ENCODE measurements around the gene PAPOLG. TPM values are rescaled to one million over a fixed set of nuclear protein-coding genes. Genes with fewer than 3 reads are reported as not detected.

The PAPOLG gene
- polyA plus RNA-seq, 4 donors = 22.0 to 27.5 (median 23.7) TPM

Other genes starting within 250 kb of the PAPOLG start
- gene BCL11A, start 202.6 kb upstream of the PAPOLG start, polyA plus RNA-seq (ENCODE audit: insufficient read length in 4 of 4) = 10 to 100 TPM in 3 of 4 donors, under 1 TPM in 1; 0.94 to 15.1 (median 13.2) TPM
- gene REL, start 125.3 kb downstream of the PAPOLG start, polyA plus RNA-seq (ENCODE audit: insufficient read length in 4 of 4) = 1 to 10 TPM; 7.9 to 9.1 (median 8.3) TPM